Liver (tissue), 9 donors: Measurements from ENCODE around the gene LATS2. TPM values are rescaled to one million over a fixed set of nuclear protein-coding genes. Genes with fewer than 3 reads are reported as not detected.
A peak's percentile ranks its signal among the peaks of the same experiment; 100 is the strongest.

Source experiments
- DNase-seq: peaks from one replicate; pipeline ENCODE4 v3.0.0-alpha.2; 2017; ENCODE audit warnings: low spot score
- H3K27ac ChIP-seq, 2 donors: one replicate each; pipeline ENCODE4 v1.7.0; 2013; ENCODE audit warnings: inconsistent platforms in 2 of 2, low read length in 2 of 2, control low read depth in 1 of 2, low read depth in 1 of 2, mild to moderate bottlenecking in 1 of 2
- H3K27me3 ChIP-seq, 4 donors: one replicate each; pipeline versions ENCODE4 v1.6.1 to v1.7.0; 2013; ENCODE audit warnings: low read length in 3 of 4, inconsistent platforms in 1 of 4, mild to moderate bottlenecking in 1 of 4, moderate library complexity in 1 of 4; ENCODE audit not compliant: control insufficient read depth in 4 of 4, insufficient read depth in 4 of 4
- H3K36me3 ChIP-seq, 4 donors: one replicate each; pipeline versions ENCODE4 v1.6.1 to v1.7.0; 2013; ENCODE audit warnings: low read length in 3 of 4, mild to moderate bottlenecking in 3 of 4, low read depth in 1 of 4, moderate library complexity in 1 of 4; ENCODE audit not compliant: control insufficient read depth in 4 of 4, insufficient read depth in 3 of 4
- H3K4me1 ChIP-seq, 4 donors: one replicate each; pipeline versions ENCODE4 v1.6.1 to v1.7.0; 2013; ENCODE audit warnings: low read length in 3 of 4, mild to moderate bottlenecking in 3 of 4, moderate library complexity in 1 of 4; ENCODE audit not compliant: control insufficient read depth in 4 of 4, insufficient read depth in 4 of 4
- H3K4me3 ChIP-seq, 3 donors: one replicate each; pipeline versions ENCODE4 v1.6.1 to v1.7.0; 2013; ENCODE audit warnings: low read length in 3 of 3, control low read depth in 1 of 3, low read depth in 1 of 3, mild to moderate bottlenecking in 1 of 3
- H3K9ac ChIP-seq, 2 donors: one replicate each; pipeline ENCODE4 v1.7.0; 2013; ENCODE audit warnings: low read length in 2 of 2, mild to moderate bottlenecking in 2 of 2, moderate library complexity in 2 of 2, control low read depth in 1 of 2, low read depth in 1 of 2
- H3K9me3 ChIP-seq, 4 donors: one replicate each; pipeline versions ENCODE4 v1.6.1 to v1.7.0; 2013; ENCODE audit warnings: low read length in 3 of 4; ENCODE audit not compliant: control insufficient read depth in 4 of 4
- ATF3 ChIP-seq: IDR thresholded peaks from 2 replicates; pipeline ENCODE4 v1.6.1; 2016; ENCODE audit warnings: antibody characterized with exemption
- EGR1 ChIP-seq, 2 donors: IDR thresholded peaks; 2 replicates each; pipeline ENCODE4 v1.6.1; 2016 to 2018; ENCODE audit warnings: antibody characterized with exemption in 2 of 2, low read depth in 2 of 2
- FOXA1 ChIP-seq: IDR thresholded peaks from 2 replicates; pipeline ENCODE4 v1.6.1; 2016; ENCODE audit warnings: antibody characterized with exemption
- FOXA2 ChIP-seq: IDR thresholded peaks from 2 replicates; pipeline ENCODE4 v1.6.1; 2016; ENCODE audit warnings: antibody characterized with exemption
- GABPA ChIP-seq, 2 donors: IDR thresholded peaks in 1 of 2; conservative IDR thresholded peaks in 1 of 2; 2 replicates each; pipeline ENCODE4 v1.6.1; 2016; ENCODE audit warnings: antibody characterized with exemption in 2 of 2, mild to moderate bottlenecking in 1 of 2, moderate library complexity in 1 of 2
- HNF4A ChIP-seq, 2 donors: conservative IDR thresholded peaks; 2 replicates each; pipeline ENCODE4 v1.6.1; 2016; ENCODE audit warnings: antibody characterized with exemption in 2 of 2, mild to moderate bottlenecking in 2 of 2
- HNF4G ChIP-seq: IDR thresholded peaks from 2 replicates; pipeline ENCODE4 v1.6.1; 2016; ENCODE audit warnings: antibody characterized with exemption
- JUND ChIP-seq, 2 donors: IDR thresholded peaks; 2 replicates each; pipeline ENCODE4 v1.6.1; 2016; ENCODE audit warnings: antibody characterized with exemption in 2 of 2
- MAX ChIP-seq: IDR thresholded peaks from 2 replicates; pipeline ENCODE4 v1.6.1; 2016; ENCODE audit warnings: antibody characterized with exemption
- NR2F2 ChIP-seq: IDR thresholded peaks from 2 replicates; pipeline ENCODE4 v1.6.1; 2016; ENCODE audit warnings: antibody characterized with exemption
- RAD21 ChIP-seq, 2 donors: IDR thresholded peaks; 2 replicates each; pipeline ENCODE4 v1.6.1; 2016; ENCODE audit warnings: antibody characterized with exemption in 2 of 2, mild to moderate bottlenecking in 2 of 2
- REST ChIP-seq: IDR thresholded peaks from 2 replicates; pipeline ENCODE4 v1.6.1; 2016; ENCODE audit warnings: antibody characterized with exemption, mild to moderate bottlenecking
- RXRA ChIP-seq, 2 donors: IDR thresholded peaks; 2 replicates each; pipeline ENCODE4 v1.6.1; 2017 to 2018; ENCODE audit warnings: antibody characterized with exemption in 2 of 2, mild to moderate bottlenecking in 1 of 2
- SP1 ChIP-seq: IDR thresholded peaks from 2 replicates; pipeline ENCODE4 v1.6.1; 2018; ENCODE audit warnings: antibody characterized with exemption, mild to moderate bottlenecking
- TAF1 ChIP-seq: conservative IDR thresholded peaks from 2 replicates; pipeline ENCODE4 v1.6.1; 2016; ENCODE audit warnings: antibody characterized with exemption, mild to moderate bottlenecking
- YY1 ChIP-seq: IDR thresholded peaks from 2 replicates; pipeline ENCODE4 v1.6.1; 2016; ENCODE audit warnings: antibody characterized with exemption, mild to moderate bottlenecking
- WGBS: extraction: QIAGEN DNeasy Blood & Tissue Kit; methylation state at CpG from one replicate; pipeline ENCODE4 v1.1.7; 2013; 5-methylcytosine and 5-hydroxymethylcytosine counted together
- polyA plus RNA-seq, 2 donors: library from polyadenylated mRNA; stranded (reverse) in 1 of 2; unstranded in 1 of 2; fragments of 200-250 nt in 1 of 2; fragments of >200 nt in 1 of 2; fragmentation: Nextera tagmentation in 1 of 2; extraction: Ambion mirVana in 1 of 2; gene quantifications; one replicate each; pipeline versions ENCODE4 v1.2.1 to v1.2.3, GENCODE V29; 2013 to 2015
- total RNA-seq, 2 donors: library from RNA; depleted of rRNA; stranded (reverse); fragments of >200 nt; gene quantifications; one replicate each; pipeline ENCODE4 v1.2.3, GENCODE V29; 2014
- TF ChIP-seq, protein P1 (sequence below): IDR thresholded peaks from 2 replicates; pipeline ENCODE4 v1.6.1; 2016; ENCODE audit warnings: antibody characterized with exemption
- TF ChIP-seq, protein P2 (sequence below): fragments of 150-350 bp; IDR thresholded peaks from 2 replicates; pipeline ENCODE4 v1.5.1; 2017; ENCODE audit warnings: improper control_type of control experiment, low read depth, low read length; ENCODE audit not compliant: missing input control
- donor health status: healthy.
- donor health status: healthy.
- donor health status: healthy.
- donor health status: healthy.
- donor health status: healthy.

The LATS2 gene
- total and polyA plus RNA-seq, 4 donors = 1.6 to 7.0 (median 4.4) TPM

DNA sequence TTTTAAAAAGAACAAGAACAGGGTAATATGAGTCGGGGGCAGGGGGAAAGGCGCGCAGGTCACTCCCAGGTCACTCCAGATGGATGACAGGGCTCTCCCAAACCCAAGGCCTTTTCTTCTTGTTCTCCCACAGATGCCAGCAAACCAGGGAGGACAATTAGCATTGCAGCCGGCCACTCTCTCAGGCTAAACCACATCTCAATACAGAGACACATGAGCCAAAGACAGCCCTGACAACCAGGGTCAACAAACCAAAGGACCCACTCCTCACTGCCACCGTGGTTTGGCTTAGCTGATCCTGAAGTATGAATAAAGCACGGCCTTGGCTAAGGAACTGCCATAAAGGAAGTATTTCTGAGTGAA lies 47.3 kb downstream of the LATS2 start (continued):
- TF ChIP-seq REST (no peak), HNF4G (no peak), TAF1 (no peak), HNF4A (conservative IDR thresholded peaks at IDR 0.05) (no peak), FOXA1 (no peak), NR2F2 (no peak), FOXA2 (no peak)

- no peak for TF ChIP-seq SP1
- no peak for TF ChIP-seq JUND (IDR thresholded peaks at IDR 0.05)
- TF ChIP-seq RXRA (IDR thresholded peaks at IDR 0.05) = no peak
- no peak for TF ChIP-seq REST
- TF ChIP-seq RAD21 (IDR thresholded peaks at IDR 0.05) = no peak
- TF ChIP-seq GABPA (IDR thresholded peaks at IDR 0.05 in 1 of 2, conservative IDR thresholded peaks at IDR 0.05 in 1 of 2) = no peak
- no peak for TF ChIP-seq FOXA1
- no peak for TF ChIP-seq EGR1 (IDR thresholded peaks at IDR 0.05; ENCODE audit: low read depth in 2 of 2)
- no peak for TF ChIP-seq NR2F2
- TF ChIP-seq MAX = no peak
- no peak for TF ChIP-seq FOXA2
- TF ChIP-seq, protein P1, sequence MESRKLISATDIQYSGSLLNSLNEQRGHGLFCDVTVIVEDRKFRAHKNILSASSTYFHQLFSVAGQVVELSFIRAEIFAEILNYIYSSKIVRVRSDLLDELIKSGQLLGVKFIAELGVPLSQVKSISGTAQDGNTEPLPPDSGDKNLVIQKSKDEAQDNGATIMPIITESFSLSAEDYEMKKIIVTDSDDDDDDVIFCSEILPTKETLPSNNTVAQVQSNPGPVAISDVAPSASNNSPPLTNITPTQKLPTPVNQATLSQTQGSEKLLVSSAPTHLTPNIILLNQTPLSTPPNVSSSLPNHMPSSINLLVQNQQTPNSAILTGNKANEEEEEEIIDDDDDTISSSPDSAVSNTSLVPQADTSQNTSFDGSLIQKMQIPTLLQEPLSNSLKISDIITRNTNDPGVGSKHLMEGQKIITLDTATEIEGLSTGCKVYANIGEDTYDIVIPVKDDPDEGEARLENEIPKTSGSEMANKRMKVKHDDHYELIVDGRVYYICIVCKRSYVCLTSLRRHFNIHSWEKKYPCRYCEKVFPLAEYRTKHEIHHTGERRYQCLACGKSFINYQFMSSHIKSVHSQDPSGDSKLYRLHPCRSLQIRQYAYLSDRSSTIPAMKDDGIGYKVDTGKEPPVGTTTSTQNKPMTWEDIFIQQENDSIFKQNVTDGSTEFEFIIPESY = no peak
- no peak for TF ChIP-seq HNF4A (conservative IDR thresholded peaks at IDR 0.05)
- TF ChIP-seq YY1 = no peak
- TF ChIP-seq, protein P2, sequence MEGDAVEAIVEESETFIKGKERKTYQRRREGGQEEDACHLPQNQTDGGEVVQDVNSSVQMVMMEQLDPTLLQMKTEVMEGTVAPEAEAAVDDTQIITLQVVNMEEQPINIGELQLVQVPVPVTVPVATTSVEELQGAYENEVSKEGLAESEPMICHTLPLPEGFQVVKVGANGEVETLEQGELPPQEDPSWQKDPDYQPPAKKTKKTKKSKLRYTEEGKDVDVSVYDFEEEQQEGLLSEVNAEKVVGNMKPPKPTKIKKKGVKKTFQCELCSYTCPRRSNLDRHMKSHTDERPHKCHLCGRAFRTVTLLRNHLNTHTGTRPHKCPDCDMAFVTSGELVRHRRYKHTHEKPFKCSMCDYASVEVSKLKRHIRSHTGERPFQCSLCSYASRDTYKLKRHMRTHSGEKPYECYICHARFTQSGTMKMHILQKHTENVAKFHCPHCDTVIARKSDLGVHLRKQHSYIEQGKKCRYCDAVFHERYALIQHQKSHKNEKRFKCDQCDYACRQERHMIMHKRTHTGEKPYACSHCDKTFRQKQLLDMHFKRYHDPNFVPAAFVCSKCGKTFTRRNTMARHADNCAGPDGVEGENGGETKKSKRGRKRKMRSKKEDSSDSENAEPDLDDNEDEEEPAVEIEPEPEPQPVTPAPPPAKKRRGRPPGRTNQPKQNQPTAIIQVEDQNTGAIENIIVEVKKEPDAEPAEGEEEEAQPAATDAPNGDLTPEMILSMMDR = no peak
- TF ChIP-seq HNF4G = no peak
- TF ChIP-seq TAF1 = no peak
- no peak for TF ChIP-seq ATF3
- Histone ChIP-seq H3K36me3 (no peaks in the 10 kb centered on the region), H3K9me3 (no peaks in the 10 kb centered on the region), H3K27ac (peak overlapping the region in 1 of 2 donors; percentile 12), H3K4me3 (no peak overlapping the region), H3K9ac (no peak overlapping the region), H3K4me1 (peaks cover 8 to 38% (median 26%) of the 10 kb centered on the region in 4 donors), H3K27me3 (no peaks in the 10 kb centered on the region)
- WGBS = 82% methylated on average over 4 of the region's 4 CpGs
- DNase-seq = no peak
Measured at GRCh38 chr13:21013682-21014038, 47.7 kb downstream of the LATS2 start.
